Right atrium auricular region (tissue), 2 donors: ENCODE measurements around the gene KRTAP9-4. TPM values are rescaled to one million over a fixed set of nuclear protein-coding genes. Genes with fewer than 3 reads are reported as not detected.
"Not testable (repeated sequence)": the region's sequence is repeated elsewhere in the genome, so short reads cannot be mapped to it uniquely, and the experiment has no call there.

Source experiments
- DNase-seq: peaks from one replicate; pipeline ENCODE4 v3.0.0-alpha.2; 2019; ENCODE audit warnings: low spot score
- H3K27ac ChIP-seq, 2 donors: fragments of 200-600 bp; sonication (generic); 1 replicate in 1 of 2; 2 replicates in 1 of 2; pipeline ENCODE4 v1.5.1; 2016 to 2019
- H3K27me3 ChIP-seq, 2 donors: fragments of 200-600 bp; sonication (generic); one replicate each; pipeline versions ENCODE4 v1.5.1 to v1.6.0; 2017 to 2019
- H3K36me3 ChIP-seq: fragments of 200-600 bp; sonication (generic); one replicate; pipeline ENCODE4 v1.5.1; 2016
- H3K4me1 ChIP-seq, 2 donors: fragments of 200-600 bp; sonication (generic); one replicate each; pipeline versions ENCODE4 v1.5.1 to v1.6.0; 2017 to 2019
- H3K4me3 ChIP-seq, 2 donors: fragments of 200-600 bp; sonication (generic); 1 replicate in 1 of 2; 2 replicates in 1 of 2; pipeline ENCODE4 v1.5.1; 2017 to 2019; ENCODE audit warnings: mild to moderate bottlenecking in 1 of 2, moderate library complexity in 1 of 2
- H3K9me3 ChIP-seq, 2 donors: fragments of 200-600 bp; sonication (generic); one replicate each; pipeline ENCODE4 v1.5.1; 2019
- total RNA-seq, 2 donors: library from RNA; depleted of rRNA; stranded (reverse); fragments of >200 nt; gene quantifications; one replicate each; pipeline ENCODE4 v1.1.0, GENCODE V29; 2016
- TF ChIP-seq, protein P1 (sequence below), 2 donors: fragments of 200-600 bp; sonication (generic); IDR thresholded peaks; one replicate each; pipeline ENCODE4 v1.5.1; 2019; ENCODE audit warnings: antibody characterized with exemption in 2 of 2

Gene KRTAP9-4
- total RNA-seq, 2 donors from 2014 or later = not detected

DNA sequence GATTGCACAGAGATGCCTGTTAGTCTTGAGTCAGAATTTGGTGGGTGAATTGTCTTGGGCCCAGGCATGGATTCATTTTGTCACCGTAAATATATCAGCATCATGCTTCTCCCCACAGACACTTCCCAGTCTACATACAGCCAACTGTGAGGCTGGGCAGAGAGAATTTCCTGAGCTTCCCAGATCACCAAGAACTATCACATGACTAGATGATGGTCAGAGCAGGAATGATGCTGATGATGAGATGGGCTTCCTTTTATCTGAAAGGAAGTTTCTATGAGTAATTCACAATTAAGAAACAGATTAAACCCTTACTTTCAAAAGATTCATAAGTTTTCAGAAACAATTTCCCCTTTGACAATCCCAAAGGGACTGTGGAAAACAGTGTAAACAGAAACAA lies 5.4 kb downstream of the KRTAP9-4 start:
- no peak overlapping the region for H3K27ac ChIP-seq
- no peaks in the 10 kb centered on the region for H3K27me3 ChIP-seq
- H3K9me3 ChIP-seq = no peaks in the 10 kb centered on the region
- no peak overlapping the region for H3K4me3 ChIP-seq
- H3K4me1 ChIP-seq = no peaks in the 10 kb centered on the region
- TF ChIP-seq, protein P1, sequence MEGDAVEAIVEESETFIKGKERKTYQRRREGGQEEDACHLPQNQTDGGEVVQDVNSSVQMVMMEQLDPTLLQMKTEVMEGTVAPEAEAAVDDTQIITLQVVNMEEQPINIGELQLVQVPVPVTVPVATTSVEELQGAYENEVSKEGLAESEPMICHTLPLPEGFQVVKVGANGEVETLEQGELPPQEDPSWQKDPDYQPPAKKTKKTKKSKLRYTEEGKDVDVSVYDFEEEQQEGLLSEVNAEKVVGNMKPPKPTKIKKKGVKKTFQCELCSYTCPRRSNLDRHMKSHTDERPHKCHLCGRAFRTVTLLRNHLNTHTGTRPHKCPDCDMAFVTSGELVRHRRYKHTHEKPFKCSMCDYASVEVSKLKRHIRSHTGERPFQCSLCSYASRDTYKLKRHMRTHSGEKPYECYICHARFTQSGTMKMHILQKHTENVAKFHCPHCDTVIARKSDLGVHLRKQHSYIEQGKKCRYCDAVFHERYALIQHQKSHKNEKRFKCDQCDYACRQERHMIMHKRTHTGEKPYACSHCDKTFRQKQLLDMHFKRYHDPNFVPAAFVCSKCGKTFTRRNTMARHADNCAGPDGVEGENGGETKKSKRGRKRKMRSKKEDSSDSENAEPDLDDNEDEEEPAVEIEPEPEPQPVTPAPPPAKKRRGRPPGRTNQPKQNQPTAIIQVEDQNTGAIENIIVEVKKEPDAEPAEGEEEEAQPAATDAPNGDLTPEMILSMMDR (IDR thresholded peaks at IDR 0.05) = no peak
- H3K36me3 ChIP-seq = no peaks in the 10 kb centered on the region
- no peak for DNase-seq

GRCh38 chr17:41255381-41256290 lies 6.1 kb downstream of the KRTAP9-4 start, which contains the start of gene KRTAP9-9:
TSS of gene KRTAP9-9 (plus strand) at chr17:41255384.
- not testable (repeated sequence) for H3K36me3 ChIP-seq, H3K27ac ChIP-seq, H3K4me1 ChIP-seq, DNase-seq, H3K27me3 ChIP-seq, H3K9me3 ChIP-seq, H3K4me3 ChIP-seq

GRCh38 chr17:41256291-41256685 lies 6.8 kb downstream of the KRTAP9-4 start:
- no peak overlapping the region for H3K27ac ChIP-seq
- H3K4me1 ChIP-seq = no peaks in the 10 kb centered on the region
- H3K4me3 ChIP-seq = no peak overlapping the region
- H3K36me3 ChIP-seq = no peaks in the 10 kb centered on the region
- no peak for DNase-seq
- TF ChIP-seq, protein P1 (IDR thresholded peaks at IDR 0.05) = no peak
- H3K27me3 ChIP-seq = no peaks in the 10 kb centered on the region
- no peaks in the 10 kb centered on the region for H3K9me3 ChIP-seq

GRCh38 chr17:41258406-41258805 lies 8.9 kb downstream of the KRTAP9-4 start:
- no peaks in the 10 kb centered on the region for H3K36me3 ChIP-seq
- no peaks in the 10 kb centered on the region for H3K27me3 ChIP-seq

DNA sequence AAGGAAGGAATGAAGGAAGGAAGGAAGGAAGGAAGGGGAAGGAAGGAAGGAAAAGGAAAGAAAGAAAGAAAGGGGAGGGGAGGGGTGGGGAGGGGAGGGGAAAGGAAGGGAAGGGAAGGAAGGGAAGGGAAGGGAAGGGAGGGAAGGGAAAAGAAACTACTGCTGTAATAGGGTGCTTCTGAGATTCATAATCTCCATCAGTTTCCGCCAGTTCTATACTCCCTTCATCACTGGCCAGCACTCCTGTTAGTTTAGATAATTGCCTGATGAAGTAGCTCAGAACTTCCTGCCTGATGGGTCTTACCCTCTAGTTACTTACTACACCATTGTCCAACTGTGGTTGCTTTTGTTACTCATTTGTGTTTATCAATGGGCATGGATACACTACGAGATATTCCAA lies 13.7 kb downstream of the KRTAP9-4 start:
- Histone ChIP-seq H3K4me3 (no peak overlapping the region), H3K27me3 (no peaks in the 10 kb centered on the region), H3K4me1 (no peaks in the 10 kb centered on the region), H3K9me3 (no peaks in the 10 kb centered on the region), H3K27ac (no peak overlapping the region), H3K36me3 (no peaks in the 10 kb centered on the region)
- no peak for DNase-seq
- TF ChIP-seq, protein P1 (IDR thresholded peaks at IDR 0.05) = no peak

More at GRCh38 chr17:41258406-41258805, 8.9 kb downstream of the KRTAP9-4 start:
- Histone ChIP-seq H3K4me1 (no peaks in the 10 kb centered on the region), H3K27ac (no peak overlapping the region), H3K9me3 (no peaks in the 10 kb centered on the region), H3K4me3 (no peak overlapping the region)
- DNase-seq = no peak
- TF ChIP-seq, protein P1 (IDR thresholded peaks at IDR 0.05) = no peak

DNA sequence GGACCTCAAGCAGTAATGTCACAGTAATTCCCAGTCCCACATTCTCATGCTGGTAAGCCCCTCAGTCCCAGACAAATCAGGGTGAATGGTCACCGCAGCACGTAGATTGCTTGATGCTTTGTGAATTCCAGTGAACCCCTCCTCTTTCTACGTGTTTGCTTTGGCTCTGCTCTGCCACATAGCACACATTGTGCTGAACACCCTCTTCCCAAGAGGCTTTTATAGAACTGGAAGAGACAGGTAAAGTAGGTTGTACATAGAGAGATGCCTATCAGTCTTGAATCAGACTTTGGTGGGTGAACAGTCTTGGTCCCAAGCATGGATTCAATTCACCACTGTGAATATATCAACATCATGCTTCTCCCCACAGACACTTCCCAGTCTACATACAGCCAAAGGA lies 15.1 kb downstream of the KRTAP9-4 start:
- TF ChIP-seq, protein P1 (IDR thresholded peaks at IDR 0.05) = no peak

More for the DNA sequence above, 15.1 kb downstream of the KRTAP9-4 start:
- Histone ChIP-seq H3K9me3 (no peaks in the 10 kb centered on the region), H3K36me3 (no peaks in the 10 kb centered on the region), H3K27ac (no peak overlapping the region), H3K27me3 (no peaks in the 10 kb centered on the region), H3K4me3 (no peak overlapping the region), H3K4me1 (no peaks in the 10 kb centered on the region)
- DNase-seq = no peak
